ENCODE results near the gene ACRBP.

ACRBP gene

DNA sequence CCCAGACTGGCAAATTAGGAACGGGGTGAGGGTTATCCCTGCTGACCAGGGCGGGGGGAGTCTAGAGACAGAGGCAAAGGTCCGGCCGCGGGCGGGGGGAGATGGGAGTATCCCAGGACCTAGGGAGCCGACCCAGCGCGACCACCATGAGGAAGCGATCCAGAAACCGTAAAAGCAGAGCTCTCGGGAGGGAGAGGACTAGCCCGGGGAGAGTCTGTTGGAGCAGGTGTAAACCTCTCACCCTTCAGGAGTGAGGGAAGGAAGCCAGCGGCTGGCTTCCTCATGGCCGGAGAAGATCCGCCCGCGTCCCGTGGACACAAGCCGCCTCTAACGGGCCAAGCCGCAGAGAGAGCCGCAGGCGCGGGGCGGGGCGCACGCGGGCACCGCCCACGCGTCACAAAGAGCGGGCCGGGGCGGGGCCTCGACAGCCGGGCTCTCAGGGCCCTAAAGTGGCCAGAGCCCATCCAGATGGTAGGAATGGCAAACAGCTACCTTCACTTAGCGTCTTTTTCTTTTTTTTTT, at the start of gene ACRBP:
ACRBP (minus strand) TSS at position 350 of the 522 bp plus-strand sequence; CDS start at position 284, 66 bp downstream.
- H3K27ac ChIP-seq (ENCODE audit: low read depth, low read length), result no peak within 1 kb of the TSS

DNA sequence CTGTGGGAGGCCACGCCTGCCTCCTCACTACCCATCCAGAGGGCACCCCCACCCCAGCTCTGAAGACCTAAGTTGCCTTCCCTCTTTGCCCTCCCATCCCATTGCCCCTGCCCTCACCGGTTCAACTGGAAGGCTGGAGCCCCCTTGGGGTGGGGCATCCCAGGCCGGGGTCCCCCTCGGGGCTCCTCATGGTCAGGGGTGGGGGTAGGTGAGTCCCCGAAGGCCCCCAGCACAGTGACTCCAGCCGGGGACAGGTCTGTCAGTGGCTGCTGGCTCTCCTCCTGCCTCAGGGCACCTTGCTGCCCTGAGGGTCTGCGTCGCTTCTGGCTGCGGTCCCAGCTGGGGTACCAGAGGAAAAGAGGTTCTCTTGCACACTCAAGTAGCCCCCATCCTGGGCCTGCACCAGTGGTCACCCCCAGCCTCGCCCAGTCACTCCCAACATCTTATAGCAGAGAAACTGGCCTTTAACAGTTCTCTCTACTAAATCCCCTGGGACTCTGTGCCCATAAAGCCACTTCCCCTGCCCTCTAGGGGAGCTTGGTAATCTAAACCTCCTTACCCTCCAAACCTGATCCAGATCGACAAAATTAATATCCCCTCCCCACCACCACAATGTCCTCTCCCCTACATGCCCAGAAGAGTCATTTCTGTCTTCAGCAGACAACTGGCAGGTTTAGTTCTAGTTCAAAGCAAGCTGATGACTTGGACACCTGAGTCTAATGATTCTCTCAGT, 48.2 kb upstream of the ACRBP start:
- H3K4me3 ChIP-seq (ENCODE audit: low read depth in 1 of 5, low read length in 5 of 5), result no peak overlapping the region
- H3K9me3 ChIP-seq (ENCODE audit: control insufficient read depth in 5 of 5, low read length in 5 of 5), result no peaks in the 10 kb centered on the region
- no peak overlapping the region for H3K9ac ChIP-seq (ENCODE audit: low read length in 5 of 5)
- no peak overlapping the region for H3K27ac ChIP-seq (ENCODE audit: low read depth, low read length)
- no peaks in the 10 kb centered on the region for H3K36me3 ChIP-seq (ENCODE audit: control insufficient read depth in 5 of 5, insufficient read depth in 5 of 5, low read length in 5 of 5)
- peaks cover 0 to 10% (median 5%) of the 10 kb centered on the region in 5 donors for H3K4me1 ChIP-seq (ENCODE audit: control insufficient read depth in 5 of 5, insufficient read depth in 5 of 5, low read length in 5 of 5)
- peaks cover 33 to 57% (median 51%) of the 10 kb centered on the region in 5 donors for H3K27me3 ChIP-seq (ENCODE audit: control insufficient read depth in 5 of 5, insufficient read depth in 4 of 5, low read length in 5 of 5)

More for the DNA sequence above, at the start of gene ACRBP:
- Histone ChIP-seq H3K27me3 (ENCODE audit: control insufficient read depth in 5 of 5, insufficient read depth in 4 of 5, low read length in 5 of 5) (no peaks in the 10 kb centered on the region), H3K9me3 (ENCODE audit: control insufficient read depth in 5 of 5, low read length in 5 of 5) (no peaks in the 10 kb centered on the region), H3K36me3 (ENCODE audit: control insufficient read depth in 5 of 5, insufficient read depth in 5 of 5, low read length in 5 of 5) (peaks cover 0 to 35% (median 27%) of the 10 kb centered on the region in 5 donors), H3K9ac (ENCODE audit: low read length in 5 of 5) (peak within 1 kb of the TSS; percentile 48 to 78 (median 65)), H3K4me1 (ENCODE audit: control insufficient read depth in 5 of 5, insufficient read depth in 5 of 5, low read length in 5 of 5) (peaks cover 0 to 35% (median 12%) of the 10 kb centered on the region in 5 donors), H3K4me3 (ENCODE audit: low read depth in 1 of 5, low read length in 5 of 5) (peak within 1 kb of the TSS; percentile 62 to 70 (median 66))

DNA sequence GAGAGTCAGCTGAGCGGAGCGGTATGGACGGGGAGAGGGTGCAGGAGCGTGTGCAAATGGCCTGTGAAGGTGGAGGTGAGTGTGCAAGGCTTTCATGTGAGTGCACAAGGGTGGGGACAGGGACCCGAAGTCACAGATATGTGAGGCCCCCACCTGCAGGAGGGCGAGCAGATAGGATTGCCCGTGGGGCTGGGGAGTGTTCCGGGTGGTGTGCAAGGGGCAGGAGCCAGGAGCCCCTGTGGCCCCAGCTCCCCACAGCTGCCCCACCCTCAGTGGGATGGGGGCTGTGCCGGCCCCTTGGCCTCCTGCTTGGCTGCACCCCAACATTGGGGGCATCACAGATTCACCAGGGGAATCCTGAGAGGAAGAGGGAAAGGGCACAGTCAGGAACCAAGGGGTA, 47.5 kb upstream of the ACRBP start:
- Histone ChIP-seq H3K27me3 (ENCODE audit: control insufficient read depth in 5 of 5, insufficient read depth in 4 of 5, low read length in 5 of 5) (peaks cover 31 to 50% (median 49%) of the 10 kb centered on the region in 5 donors), H3K27ac (ENCODE audit: low read depth, low read length) (no peak overlapping the region), H3K9ac (ENCODE audit: low read length in 5 of 5) (no peak overlapping the region), H3K4me3 (ENCODE audit: low read depth in 1 of 5, low read length in 5 of 5) (no peak overlapping the region), H3K36me3 (ENCODE audit: control insufficient read depth in 5 of 5, insufficient read depth in 5 of 5, low read length in 5 of 5) (no peaks in the 10 kb centered on the region), H3K9me3 (ENCODE audit: control insufficient read depth in 5 of 5, low read length in 5 of 5) (no peaks in the 10 kb centered on the region), H3K4me1 (ENCODE audit: control insufficient read depth in 5 of 5, insufficient read depth in 5 of 5, low read length in 5 of 5) (peaks cover 0 to 10% (median 8%) of the 10 kb centered on the region in 5 donors)

DNA sequence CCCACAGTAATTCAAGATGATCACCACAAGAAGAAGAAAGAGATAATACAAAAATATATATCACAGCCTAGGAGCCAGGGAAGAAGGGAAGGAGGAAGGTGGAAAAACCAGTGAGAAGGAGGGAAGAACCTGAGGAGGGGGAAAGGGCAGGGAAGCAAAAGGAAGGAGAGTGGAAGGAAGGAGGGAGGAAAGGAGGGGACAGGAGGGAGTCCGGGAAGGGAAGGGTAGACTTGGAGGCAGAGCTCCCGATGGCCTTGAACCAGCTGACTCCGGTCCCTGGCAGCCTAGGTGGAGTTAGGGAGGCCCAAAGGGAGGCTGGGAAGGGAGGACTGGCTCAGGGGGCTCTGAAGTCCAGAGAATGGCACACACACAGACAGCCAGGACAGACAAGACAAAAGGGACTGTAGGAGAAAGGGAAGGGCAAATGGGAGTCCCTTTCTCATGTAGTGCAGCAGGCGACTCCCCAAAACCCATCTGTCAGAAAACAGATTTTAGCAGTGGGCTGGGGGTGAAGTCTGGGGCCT, 46.7 kb upstream of the ACRBP start:
- no peaks in the 10 kb centered on the region for H3K36me3 ChIP-seq (ENCODE audit: control insufficient read depth in 5 of 5, insufficient read depth in 5 of 5, low read length in 5 of 5)

DNA sequence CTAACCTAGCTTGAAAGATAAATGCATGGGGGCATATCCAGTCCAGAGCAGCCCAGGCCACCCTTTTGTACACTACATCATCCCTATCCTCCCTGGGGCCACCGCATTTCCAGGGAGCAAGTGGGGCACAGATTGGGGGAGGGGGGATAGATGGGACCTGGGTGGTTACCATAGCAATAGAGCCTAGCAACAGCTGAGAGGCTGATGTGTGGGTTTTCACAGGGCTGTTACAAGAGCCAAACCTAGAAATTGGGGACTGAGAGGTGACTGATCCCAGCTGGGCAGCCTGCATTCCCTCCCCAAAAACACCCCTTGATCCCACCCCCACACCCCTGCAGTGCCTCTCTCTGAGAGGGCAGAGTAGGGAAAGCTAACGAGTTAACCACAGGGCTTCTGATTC, 45.7 kb upstream of the ACRBP start:
- Histone ChIP-seq H3K27ac (ENCODE audit: low read depth, low read length) (no peak overlapping the region), H3K9ac (ENCODE audit: low read length in 5 of 5) (no peak overlapping the region), H3K4me3 (ENCODE audit: low read depth in 1 of 5, low read length in 5 of 5) (no peak overlapping the region), H3K27me3 (ENCODE audit: control insufficient read depth in 5 of 5, insufficient read depth in 4 of 5, low read length in 5 of 5) (peaks cover 15 to 35% (median 32%) of the 10 kb centered on the region in 5 donors), H3K9me3 (ENCODE audit: control insufficient read depth in 5 of 5, low read length in 5 of 5) (no peaks in the 10 kb centered on the region), H3K4me1 (ENCODE audit: control insufficient read depth in 5 of 5, insufficient read depth in 5 of 5, low read length in 5 of 5) (peaks cover 2 to 19% (median 16%) of the 10 kb centered on the region in 5 donors), H3K36me3 (ENCODE audit: control insufficient read depth in 5 of 5, insufficient read depth in 5 of 5, low read length in 5 of 5) (no peaks in the 10 kb centered on the region)

More for the DNA sequence above, 46.7 kb upstream of the ACRBP start:
- peaks cover 0 to 11% (median 8%) of the 10 kb centered on the region in 5 donors for H3K4me1 ChIP-seq (ENCODE audit: control insufficient read depth in 5 of 5, insufficient read depth in 5 of 5, low read length in 5 of 5)
- peaks cover 23 to 44% (median 42%) of the 10 kb centered on the region in 5 donors for H3K27me3 ChIP-seq (ENCODE audit: control insufficient read depth in 5 of 5, insufficient read depth in 4 of 5, low read length in 5 of 5)
- H3K9me3 ChIP-seq (ENCODE audit: control insufficient read depth in 5 of 5, low read length in 5 of 5), result no peaks in the 10 kb centered on the region
- H3K4me3 ChIP-seq (ENCODE audit: low read depth in 1 of 5, low read length in 5 of 5), result no peak overlapping the region
- H3K9ac ChIP-seq (ENCODE audit: low read length in 5 of 5), result no peak overlapping the region
- H3K27ac ChIP-seq (ENCODE audit: low read depth, low read length), result no peak overlapping the region

DNA sequence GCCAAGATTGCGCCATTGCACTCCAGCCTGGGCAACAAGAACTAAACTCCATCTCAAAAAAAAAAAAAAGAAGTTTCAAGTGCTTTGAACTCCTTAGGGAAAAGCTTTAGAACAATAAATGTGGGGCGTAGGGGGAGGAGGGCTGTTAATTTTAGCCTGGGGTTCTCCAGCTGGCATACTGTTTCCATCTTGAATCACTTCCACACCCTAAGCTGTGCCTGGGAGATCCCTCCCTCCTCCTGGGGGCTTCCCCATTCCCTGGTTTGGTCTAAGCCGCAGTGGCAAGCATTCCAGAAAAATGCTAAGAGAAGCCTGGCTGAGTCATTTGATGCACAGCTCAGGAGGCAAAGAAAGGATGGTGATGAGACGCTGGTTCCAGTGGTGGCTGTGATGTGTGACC, 44.2 kb upstream of the ACRBP start:
- peaks cover 5 to 34% (median 29%) of the 10 kb centered on the region in 5 donors for H3K4me1 ChIP-seq (ENCODE audit: control insufficient read depth in 5 of 5, insufficient read depth in 5 of 5, low read length in 5 of 5)
- H3K36me3 ChIP-seq (ENCODE audit: control insufficient read depth in 5 of 5, insufficient read depth in 5 of 5, low read length in 5 of 5), result peaks cover 0 to 3% (median 0%) of the 10 kb centered on the region in 5 donors
- no peak overlapping the region for H3K4me3 ChIP-seq (ENCODE audit: low read depth in 1 of 5, low read length in 5 of 5)
- no peak overlapping the region for H3K9ac ChIP-seq (ENCODE audit: low read length in 5 of 5)
- H3K9me3 ChIP-seq (ENCODE audit: control insufficient read depth in 5 of 5, low read length in 5 of 5), result no peaks in the 10 kb centered on the region
- no peak overlapping the region for H3K27ac ChIP-seq (ENCODE audit: low read depth, low read length)
- H3K27me3 ChIP-seq (ENCODE audit: control insufficient read depth in 5 of 5, insufficient read depth in 4 of 5, low read length in 5 of 5), result peaks cover 5 to 23% (median 17%) of the 10 kb centered on the region in 5 donors

DNA sequence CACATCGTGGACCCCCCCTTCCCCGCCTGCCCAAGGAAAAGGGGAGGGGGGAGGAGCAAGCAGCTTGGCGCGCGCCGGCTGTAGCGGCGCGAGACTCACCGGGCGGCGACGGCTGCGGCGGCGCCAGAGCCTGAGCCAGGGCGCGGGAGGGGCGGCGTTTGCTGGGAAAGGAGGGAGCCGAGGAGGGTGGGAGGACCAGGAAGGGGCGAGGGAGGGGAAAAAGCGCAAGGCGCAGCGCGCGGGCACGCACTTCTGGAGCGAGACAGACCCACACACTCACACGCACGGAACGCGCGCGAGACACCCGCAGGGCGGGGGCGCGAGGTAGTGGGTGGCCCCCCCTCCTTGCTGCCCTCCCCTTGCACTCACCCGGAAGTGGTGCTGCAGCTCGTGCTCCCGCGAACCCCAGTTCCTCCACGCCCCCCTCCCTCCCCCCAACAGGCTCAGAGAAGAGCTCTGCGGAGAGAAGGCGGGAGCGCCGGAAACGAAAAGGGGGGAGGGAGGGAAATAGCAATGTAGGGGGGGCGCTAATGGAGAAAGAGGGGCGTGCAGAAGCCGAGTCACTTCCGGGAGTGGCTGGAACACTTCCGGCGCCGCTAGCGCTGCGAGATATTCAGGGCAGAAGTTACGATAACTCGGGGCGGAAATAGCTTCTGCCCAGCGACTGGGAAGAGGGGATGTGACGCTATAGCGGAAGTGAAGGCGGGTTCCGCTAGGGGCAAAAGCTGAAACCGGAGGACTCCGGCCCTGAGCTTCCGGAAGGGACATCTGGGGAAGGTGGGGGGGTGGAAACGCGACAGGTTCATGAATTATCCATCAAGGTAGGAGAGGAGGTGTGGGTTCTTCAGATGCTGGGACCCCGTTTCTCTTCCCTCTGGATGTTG, 42.0 kb upstream of the ACRBP start, which contains the start of gene ZNF384:
ZNF384 (minus strand) TSS at position 377 of the 884 bp plus-strand sequence. CDS start 9,855 bp downstream, outside the sequence.
- Histone ChIP-seq H3K4me3 (ENCODE audit: low read depth in 1 of 5, low read length in 5 of 5) (peak within 1 kb of the TSS; percentile 85 to 97 (median 93)), H3K36me3 (ENCODE audit: control insufficient read depth in 5 of 5, insufficient read depth in 5 of 5, low read length in 5 of 5) (peaks cover 0 to 8% (median 0%) of the 10 kb centered on the region in 5 donors), H3K9ac (ENCODE audit: low read length in 5 of 5) (peak within 1 kb of the TSS; percentile 79 to 98 (median 93)), H3K9me3 (ENCODE audit: control insufficient read depth in 5 of 5, low read length in 5 of 5) (no peaks in the 10 kb centered on the region), H3K27ac (ENCODE audit: low read depth, low read length) (peak within 1 kb of the TSS; percentile 87), H3K27me3 (ENCODE audit: control insufficient read depth in 5 of 5, insufficient read depth in 4 of 5, low read length in 5 of 5) (peaks cover 0 to 7% (median 5%) of the 10 kb centered on the region in 5 donors), H3K4me1 (ENCODE audit: control insufficient read depth in 5 of 5, insufficient read depth in 5 of 5, low read length in 5 of 5) (peaks cover 5 to 37% (median 29%) of the 10 kb centered on the region in 5 donors)

DNA sequence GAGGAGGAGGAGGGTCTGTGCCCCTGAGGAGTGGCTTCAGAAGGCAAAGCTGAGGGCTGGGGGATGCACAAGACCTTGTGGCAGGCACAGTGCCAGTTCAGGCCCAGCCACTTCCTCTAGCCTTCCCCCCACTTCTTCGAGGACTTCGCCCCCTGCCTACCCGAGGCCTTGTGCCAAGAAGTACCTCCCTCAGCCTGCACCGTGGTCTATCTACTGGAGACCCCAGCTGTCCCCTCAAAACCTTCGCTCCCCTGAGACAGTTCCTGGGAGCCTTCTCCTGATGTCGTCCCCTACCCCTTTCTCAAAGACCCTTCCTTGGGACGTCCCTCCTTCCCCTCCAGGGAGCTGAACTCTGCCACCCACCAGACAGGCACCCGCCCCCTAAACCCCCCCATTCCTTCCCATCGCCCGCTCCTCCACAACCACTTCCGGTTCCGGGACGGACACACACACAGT, 41.3 kb upstream of the ACRBP start:
- H3K36me3 ChIP-seq (ENCODE audit: control insufficient read depth in 5 of 5, insufficient read depth in 5 of 5, low read length in 5 of 5), result peaks cover 0 to 12% (median 0%) of the 10 kb centered on the region in 5 donors
- peaks cover 5 to 37% (median 29%) of the 10 kb centered on the region in 5 donors for H3K4me1 ChIP-seq (ENCODE audit: control insufficient read depth in 5 of 5, insufficient read depth in 5 of 5, low read length in 5 of 5)
- H3K4me3 ChIP-seq (ENCODE audit: low read depth in 1 of 5, low read length in 5 of 5), result peak overlapping the region; percentile 85 to 97 (median 93)

DNA sequence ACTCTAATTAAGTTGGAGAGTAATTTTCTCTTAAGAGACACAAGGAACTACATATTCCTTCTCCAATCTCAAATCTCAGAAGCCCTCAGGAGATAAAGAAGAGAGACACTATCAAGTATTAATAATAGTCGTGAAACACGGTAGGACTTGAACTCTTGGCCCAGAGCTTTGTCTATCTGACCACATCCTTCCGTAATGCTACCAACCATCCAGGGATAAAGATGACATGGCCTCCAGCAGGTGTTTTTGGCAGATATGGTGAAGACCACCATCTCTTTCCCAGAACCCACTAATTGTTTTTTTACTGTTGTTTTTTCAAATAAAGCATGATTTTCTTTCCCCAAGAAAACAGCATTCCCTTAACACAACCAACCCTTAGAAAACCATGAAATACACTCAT, 38.6 kb upstream of the ACRBP start:
- Histone ChIP-seq H3K9ac (ENCODE audit: low read length in 5 of 5) (no peak overlapping the region), H3K9me3 (ENCODE audit: control insufficient read depth in 5 of 5, low read length in 5 of 5) (no peaks in the 10 kb centered on the region), H3K4me1 (ENCODE audit: control insufficient read depth in 5 of 5, insufficient read depth in 5 of 5, low read length in 5 of 5) (peaks cover 5 to 37% (median 29%) of the 10 kb centered on the region in 5 donors), H3K36me3 (ENCODE audit: control insufficient read depth in 5 of 5, insufficient read depth in 5 of 5, low read length in 5 of 5) (peaks cover 3 to 18% (median 5%) of the 10 kb centered on the region in 5 donors), H3K4me3 (ENCODE audit: low read depth in 1 of 5, low read length in 5 of 5) (no peak overlapping the region), H3K27me3 (ENCODE audit: control insufficient read depth in 5 of 5, insufficient read depth in 4 of 5, low read length in 5 of 5) (no peaks in the 10 kb centered on the region), H3K27ac (ENCODE audit: low read depth, low read length) (no peak overlapping the region)

More for the DNA sequence above, 41.3 kb upstream of the ACRBP start:
- Histone ChIP-seq H3K27me3 (ENCODE audit: control insufficient read depth in 5 of 5, insufficient read depth in 4 of 5, low read length in 5 of 5) (peaks cover 0 to 4% (median 0%) of the 10 kb centered on the region in 5 donors), H3K9me3 (ENCODE audit: control insufficient read depth in 5 of 5, low read length in 5 of 5) (no peaks in the 10 kb centered on the region), H3K27ac (ENCODE audit: low read depth, low read length) (peak overlapping the region; percentile 87), H3K9ac (ENCODE audit: low read length in 5 of 5) (peak overlapping the region; percentile 79 to 98 (median 93))

All from subcutaneous abdominal adipose tissue (tissue), 5 donors.